Skin epidermis (tissue), 12 donors: ENCODE measurements around the gene CHMP4A.

Experiments used
- H3K27ac ChIP-seq, 21 experiments: fragments of 200-600 bp; sonication (generic) in 11 of 21; one replicate each; pipeline ENCODE4 v1.5.0; 2020; ENCODE audit warnings: mild to moderate bottlenecking in 3 of 21, inconsistent platforms in 2 of 21, moderate library complexity in 2 of 21
- H3K4me3 ChIP-seq, 7 experiments: fragments of 200-600 bp; sonication (generic) in 2 of 7; one replicate each; pipeline ENCODE4 v1.5.0; 2020; ENCODE audit warnings: inconsistent platforms in 2 of 7, mild to moderate bottlenecking in 2 of 7, moderate library complexity in 1 of 7

Gene CHMP4A

GRCh38 chr14:24184104-24184970 is 29.0 kb downstream of the CHMP4A start:
- no peak overlapping the region for H3K4me3 ChIP-seq
- H3K27ac ChIP-seq = no peak overlapping the region

DNA sequence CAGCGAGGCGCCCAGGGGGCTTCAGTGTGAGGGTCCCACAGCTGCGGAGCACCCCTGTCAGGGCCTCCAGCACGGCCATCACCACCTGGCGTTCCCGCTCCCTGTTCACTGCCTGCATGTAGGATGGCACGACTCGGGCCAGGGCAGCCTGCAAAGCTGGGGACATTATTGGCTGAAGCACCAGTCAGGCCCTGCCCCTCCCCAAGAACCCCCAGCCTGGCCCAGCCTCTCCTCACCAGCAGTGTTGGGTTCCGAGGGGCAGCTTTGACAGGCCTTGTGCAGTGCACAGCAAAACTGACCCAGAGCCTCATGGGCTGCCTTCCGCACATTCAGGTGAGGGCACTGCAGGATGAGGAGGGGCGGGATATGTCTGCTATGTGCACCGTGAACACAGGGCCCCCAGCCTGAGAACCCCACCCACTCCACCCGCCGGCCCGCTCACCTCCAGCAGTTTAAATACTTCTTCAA is 30.2 kb downstream of the CHMP4A start:
- H3K27ac ChIP-seq = no peak overlapping the region

DNA sequence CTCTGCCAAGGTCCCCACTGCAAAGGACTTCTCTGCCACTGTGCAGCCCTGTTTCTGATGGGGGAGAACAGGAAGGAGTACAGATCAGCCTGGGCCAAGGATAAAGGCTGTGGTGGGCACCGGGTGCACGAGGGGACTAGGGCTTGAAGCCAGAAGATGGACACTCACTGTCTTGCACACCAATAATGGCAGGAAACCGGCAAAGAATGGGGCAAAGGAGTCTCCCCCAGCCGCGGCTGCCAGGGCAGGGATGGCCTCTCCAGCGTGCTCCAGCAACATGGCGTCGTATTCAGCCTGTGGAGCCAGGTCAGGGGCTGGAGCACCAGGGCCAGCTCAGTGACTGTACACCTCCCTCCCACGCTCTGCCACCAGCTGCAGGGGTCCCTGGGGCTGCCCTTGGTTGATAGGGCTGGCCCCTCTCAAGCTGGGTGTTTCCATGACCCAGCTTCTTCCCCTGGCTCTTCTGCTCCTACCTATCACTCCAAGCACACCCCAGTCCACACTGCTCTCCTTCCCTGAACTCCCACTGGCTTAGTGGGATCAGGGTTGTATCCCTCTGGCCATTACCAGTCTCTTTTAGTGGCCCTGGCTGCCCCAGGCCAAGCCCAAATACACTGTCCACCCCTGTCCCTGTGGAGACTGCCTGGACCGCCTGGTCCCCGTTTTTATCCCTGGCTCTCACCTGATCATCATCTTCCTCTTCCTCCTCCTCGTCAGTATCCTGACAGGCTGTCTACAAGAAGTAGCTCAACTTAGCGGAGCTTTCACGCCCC is 31.0 kb downstream of the CHMP4A start:
- Histone ChIP-seq H3K4me3 (no peak overlapping the region), H3K27ac (peak overlapping the region in 1 of 21 experiments; percentile 25)

More for the DNA sequence above, 30.2 kb downstream of the CHMP4A start:
- H3K4me3 ChIP-seq = no peak overlapping the region

GRCh38 chr14:24181371-24182077 is 31.8 kb downstream of the CHMP4A start:
- Histone ChIP-seq H3K27ac (no peak overlapping the region), H3K4me3 (no peak overlapping the region)

GRCh38 chr14:24179961-24180796 is 33.1 kb downstream of the CHMP4A start:
- H3K4me3 ChIP-seq = no peak overlapping the region
- H3K27ac ChIP-seq = peak overlapping the region in 8 of 21 experiments; percentile 21 to 69 (median 62)

DNA sequence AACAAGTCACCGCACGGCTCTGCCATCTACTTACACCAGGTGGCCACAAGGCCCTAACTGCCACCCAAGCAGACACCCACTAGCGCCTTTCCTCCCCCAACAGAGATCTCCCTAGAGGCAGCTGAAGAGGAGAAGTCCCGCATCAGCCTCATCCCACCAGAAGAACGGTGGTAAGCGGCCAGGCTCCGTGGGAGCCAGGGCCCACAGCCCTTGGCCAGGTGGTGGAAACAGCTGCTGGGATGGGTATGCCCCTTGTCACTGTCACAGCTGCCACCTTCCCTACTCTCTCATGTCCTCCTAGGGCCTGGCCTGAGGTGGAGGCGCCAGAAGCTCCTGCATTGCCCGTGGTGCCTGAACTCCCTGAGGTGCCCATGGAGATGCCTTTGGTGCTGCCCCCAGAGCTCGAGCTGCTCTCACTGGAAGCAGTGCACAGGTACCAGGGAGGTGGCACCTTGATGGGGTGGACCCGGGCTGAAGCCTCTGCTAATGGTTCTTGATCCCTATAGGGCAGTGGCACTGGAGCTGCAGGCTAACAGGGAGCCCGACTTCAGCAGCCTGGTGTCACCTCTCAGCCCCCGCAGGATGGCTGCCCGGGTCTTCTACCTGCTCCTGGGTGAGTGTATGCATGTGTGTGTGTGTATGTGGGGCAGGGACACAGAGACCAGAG is 33.9 kb downstream of the CHMP4A start:
- Histone ChIP-seq H3K27ac (peak overlapping the region in 7 of 21 experiments; percentile 29 to 69 (median 63)), H3K4me3 (no peak overlapping the region)

DNA sequence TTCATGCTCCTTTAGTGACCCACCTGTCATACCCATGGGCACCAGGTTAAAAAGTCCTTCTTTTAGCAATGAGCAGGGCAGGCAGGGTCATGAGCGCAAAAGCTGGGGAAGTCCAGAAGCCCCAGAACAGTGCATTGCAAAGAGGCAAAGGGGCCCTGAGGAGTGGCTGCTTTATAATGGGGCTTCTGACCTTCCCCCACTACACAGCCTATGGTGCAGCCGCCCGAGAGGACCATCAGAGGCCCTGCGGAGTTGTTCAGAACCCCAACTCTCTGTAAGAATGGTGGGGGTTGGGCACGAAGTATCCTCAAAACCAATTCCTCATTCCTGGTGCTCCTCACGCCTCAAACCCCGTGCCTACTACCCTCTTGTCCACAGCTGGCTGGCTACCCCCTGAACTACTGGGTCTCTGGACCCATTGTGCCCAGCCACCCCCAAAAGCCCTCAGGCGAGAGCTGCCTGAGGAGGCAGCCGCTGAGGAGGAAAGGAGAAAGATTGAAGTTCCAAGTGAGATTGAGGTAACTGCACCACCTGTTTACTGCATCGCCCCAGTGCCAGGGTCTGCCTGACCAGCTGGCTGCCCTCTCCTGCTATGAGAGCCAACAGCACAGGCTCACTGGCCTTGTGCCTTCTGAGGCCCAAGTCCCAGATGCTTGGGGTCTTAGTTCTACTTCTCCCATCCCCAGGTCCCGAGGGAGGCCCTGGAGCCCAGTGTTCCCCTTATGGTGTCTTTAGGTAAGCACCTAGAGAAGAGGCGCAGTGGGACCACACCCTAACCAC is 34.7 kb downstream of the CHMP4A start:
- Histone ChIP-seq H3K27ac (peak overlapping the region in 3 of 21 experiments; percentile 40 to 69 (median 67)), H3K4me3 (no peak overlapping the region)

DNA sequence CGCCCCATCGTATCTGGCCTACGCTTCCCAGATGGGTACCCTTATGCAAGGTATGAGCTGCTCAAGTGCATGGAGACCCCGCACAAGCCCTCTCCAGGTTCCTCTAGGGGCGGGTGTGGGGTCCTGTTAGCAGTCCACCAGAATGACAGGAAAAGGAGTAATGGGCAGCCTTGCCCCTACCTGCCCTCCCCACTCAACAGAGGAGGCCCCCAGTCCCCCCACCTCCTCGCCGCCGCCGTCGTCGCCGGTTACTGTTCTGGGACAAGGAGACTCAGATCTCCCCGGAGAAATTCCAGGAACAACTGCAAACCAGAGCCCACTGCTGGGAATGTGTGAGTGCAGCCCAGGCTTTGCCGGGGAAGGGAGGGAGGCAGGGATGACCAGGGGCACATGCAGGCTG is 35.4 kb downstream of the CHMP4A start:
- no peak overlapping the region for H3K27ac ChIP-seq
- no peak overlapping the region for H3K4me3 ChIP-seq

DNA sequence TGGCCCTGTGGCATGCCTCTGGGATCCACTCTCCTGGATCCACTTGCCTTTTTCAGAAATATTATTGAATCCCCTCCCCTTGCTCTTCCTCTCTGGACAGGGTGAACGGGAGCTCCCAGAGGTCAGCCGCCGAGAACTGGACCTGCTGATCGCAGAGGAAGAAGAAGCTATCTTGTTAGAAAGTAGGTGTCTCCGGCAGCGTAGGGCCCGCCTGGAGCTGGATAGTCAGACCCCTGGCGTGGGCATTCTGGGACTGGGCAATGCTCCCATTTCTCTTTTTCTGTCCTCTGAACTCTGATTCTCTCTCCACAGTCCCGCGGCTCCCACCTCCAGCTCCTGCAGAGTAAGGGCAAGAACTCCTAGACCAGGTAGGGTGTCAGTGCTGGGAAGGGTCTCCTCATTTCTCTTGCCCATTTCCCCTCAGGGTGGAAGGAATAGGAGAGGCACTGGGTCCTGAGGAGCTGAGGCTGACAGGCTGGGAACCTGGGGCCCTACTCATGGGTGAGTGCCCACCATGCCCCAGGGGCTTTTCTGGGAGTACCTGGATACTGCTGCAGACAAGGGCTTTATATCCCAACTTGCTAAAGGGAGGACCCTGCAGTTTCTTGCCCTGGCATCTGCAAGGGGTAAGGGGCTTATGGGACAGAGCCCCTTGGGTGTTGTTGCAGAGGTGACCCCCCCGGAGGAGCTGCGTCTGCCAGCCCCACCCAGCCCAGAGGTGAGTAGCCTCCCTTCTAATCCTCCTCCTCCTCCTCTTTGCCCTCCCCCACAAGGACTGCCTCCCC is 36.1 kb downstream of the CHMP4A start:
- no peak overlapping the region for H3K4me3 ChIP-seq
- no peak overlapping the region for H3K27ac ChIP-seq

GRCh38 chr14:24176599-24176998 is 36.7 kb downstream of the CHMP4A start:
- H3K27ac ChIP-seq = no peak overlapping the region

DNA sequence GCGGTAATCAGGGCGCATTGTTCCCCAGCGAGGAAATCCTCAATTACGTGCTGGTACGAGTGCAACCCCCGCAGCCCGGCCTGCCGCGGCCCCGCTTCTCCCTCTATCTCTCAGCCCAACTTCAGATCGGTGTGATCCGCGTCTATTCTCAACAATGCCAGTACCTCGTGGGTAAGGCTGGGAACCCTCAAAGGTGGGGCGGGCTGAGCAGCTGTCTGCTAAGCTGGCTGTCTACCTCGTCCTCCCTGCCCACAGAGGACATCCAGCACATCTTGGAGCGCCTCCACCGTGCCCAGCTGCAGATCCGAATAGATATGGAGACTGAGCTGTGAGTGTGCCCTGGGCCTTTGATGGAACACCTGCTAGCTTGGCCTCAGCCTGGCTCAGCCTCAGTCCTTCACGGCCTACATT is 40.4 kb downstream of the CHMP4A start:
- Histone ChIP-seq H3K4me3 (no peak overlapping the region), H3K27ac (no peak overlapping the region)

More at GRCh38 chr14:24176599-24176998, 36.7 kb downstream of the CHMP4A start:
- H3K4me3 ChIP-seq = no peak overlapping the region

DNA sequence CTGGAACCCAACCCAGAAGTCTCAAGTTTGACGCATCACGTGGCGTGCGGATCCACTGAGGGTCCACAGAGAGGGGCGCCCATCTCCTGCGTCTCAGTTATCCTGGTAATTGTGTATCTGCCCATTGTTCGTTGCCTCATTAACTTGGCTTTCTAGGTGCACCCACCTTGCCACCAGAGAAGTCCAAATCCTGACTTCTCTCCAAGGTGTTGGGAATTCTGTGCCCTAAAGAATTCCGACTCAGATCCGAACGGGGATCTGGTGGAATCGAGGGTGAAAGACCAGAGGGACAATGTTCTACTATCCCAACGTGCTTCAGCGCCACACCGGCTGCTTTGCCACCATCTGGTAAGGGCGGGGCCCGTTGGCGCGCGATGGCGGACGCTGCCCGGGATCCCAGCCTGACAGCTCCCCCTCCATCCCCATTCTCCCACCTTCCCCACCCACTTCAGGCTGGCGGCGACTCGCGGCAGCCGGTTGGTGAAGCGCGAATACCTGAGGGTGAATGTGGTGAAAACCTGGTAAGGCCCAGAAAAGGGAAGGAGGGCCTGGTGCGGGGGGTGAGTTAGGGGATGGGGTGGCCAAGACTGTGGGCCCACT is 40.9 kb downstream of the CHMP4A start:
- H3K27ac ChIP-seq = peak overlapping the region in 2 of 21 experiments; percentile 34 to 36
- peak overlapping the region in 4 of 7 experiments; percentile 0 to 15 (median 14) for H3K4me3 ChIP-seq

DNA sequence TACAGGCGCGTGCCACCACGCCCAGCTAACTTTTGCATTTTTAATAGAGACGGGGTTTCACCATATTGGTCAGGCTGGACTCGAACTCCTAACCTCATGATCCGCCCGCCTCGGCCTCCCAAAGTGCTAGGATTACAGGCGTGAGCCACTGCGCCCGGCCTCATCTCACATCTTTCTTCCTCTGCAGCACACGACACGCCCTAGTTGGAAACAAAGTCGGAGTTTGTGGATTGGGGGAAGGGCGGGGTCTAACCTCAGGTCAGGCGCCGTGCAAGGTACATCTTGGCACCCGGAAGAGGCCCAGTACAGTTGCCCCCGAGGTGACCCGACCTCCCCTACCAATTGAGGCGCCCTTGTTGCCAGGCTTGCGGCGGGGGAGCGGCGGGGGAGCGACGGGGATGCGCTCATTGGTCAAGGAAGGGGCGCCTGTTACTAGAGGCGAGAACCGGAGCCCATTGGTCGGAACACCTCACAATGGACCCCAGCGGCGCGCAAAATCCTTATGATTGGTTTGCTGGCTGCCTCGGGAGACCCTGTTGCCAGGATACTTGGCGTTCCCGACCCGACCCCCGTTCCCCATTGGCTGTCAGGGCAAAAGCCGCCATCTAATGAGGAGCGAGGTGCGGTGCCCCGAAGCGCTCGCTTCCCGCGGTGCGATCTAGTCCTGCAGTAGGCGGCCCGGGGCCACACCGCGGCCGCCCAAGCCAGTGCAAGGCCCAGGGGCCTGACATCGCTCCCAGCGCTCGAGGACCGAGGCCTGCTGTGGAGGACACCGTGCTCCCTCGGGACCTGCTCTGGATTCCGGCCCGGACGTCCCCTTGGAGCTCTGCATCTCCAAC is 41.6 kb downstream of the CHMP4A start, which contains the start of gene REC8:
Gene REC8, plus strand, starts transcription at position 659 of the 839 bp plus-strand sequence. CDS start 473 bp downstream, outside the sequence.
- H3K27ac ChIP-seq = peak within 1 kb of the TSS in 2 of 21 experiments; percentile 34 to 36
- H3K4me3 ChIP-seq = peak within 1 kb of the TSS in 4 of 7 experiments; percentile 0 to 15 (median 14)

DNA sequence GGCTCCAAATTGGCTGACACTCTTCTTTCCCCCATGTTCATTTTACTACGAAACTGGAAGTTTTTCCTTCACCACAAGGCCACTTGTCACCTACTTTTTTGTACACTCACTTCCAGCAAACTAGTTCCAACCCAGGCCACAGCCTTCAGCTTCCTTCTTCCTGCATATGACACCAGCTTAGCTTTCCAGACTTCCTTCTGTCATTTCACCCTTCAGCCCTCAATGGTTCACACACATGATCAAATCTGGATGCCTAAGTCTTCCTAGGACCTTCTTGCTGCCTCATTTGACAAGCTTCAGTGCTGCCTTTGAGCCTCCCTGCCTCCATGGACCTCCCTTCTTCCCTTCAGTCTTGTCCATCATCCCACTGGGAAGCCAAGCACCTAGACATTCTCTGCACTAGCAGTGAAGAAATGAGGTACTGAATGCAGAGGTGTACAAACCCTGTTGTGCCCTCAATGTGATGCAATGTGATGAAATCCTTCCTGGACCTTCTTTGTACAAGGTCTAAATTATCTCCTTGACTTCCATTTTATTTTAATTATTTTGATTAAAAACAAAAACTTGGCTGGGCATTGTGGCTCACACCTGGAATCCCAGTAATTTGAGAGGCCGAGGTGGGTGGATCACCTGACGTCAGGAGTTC is 45.7 kb downstream of the CHMP4A start:
- Histone ChIP-seq H3K4me3 (no peak overlapping the region), H3K27ac (peak overlapping the region in 1 of 21 experiments; percentile 2)

- Histone ChIP-seq H3K27ac (no peak overlapping the region), H3K4me3 (no peak overlapping the region)
Measured at GRCh38 chr14:24165785-24166184, 47.5 kb downstream of the CHMP4A start.
